Measurements from ENCODE around the gene ANKRD11.
A peak's percentile ranks its signal among the peaks of the same experiment; 100 is the strongest.

GRCh38 chr16:89324056-89325010 is 166.0 kb downstream of the ANKRD11 start:
- TF ChIP-seq POLR2A (IDR thresholded peaks at IDR 0.05; ENCODE audit: low read depth, low read length) = no peak
- TF ChIP-seq POLR2AphosphoS5 (IDR thresholded peaks at IDR 0.05; ENCODE audit: low read depth, low read length) = no peak
- peak; percentile 14 for TF ChIP-seq PAX5 (IDR thresholded peaks at IDR 0.05; ENCODE audit: insufficient read depth, low read length, severe bottlenecking)
